ENCODE measurements around the gene CCSER1.
"Not testable (repeated sequence)": the region's sequence is repeated elsewhere in the genome, so short reads cannot be mapped to it uniquely, and the experiment has no call there.

Gene CCSER1

DNA sequence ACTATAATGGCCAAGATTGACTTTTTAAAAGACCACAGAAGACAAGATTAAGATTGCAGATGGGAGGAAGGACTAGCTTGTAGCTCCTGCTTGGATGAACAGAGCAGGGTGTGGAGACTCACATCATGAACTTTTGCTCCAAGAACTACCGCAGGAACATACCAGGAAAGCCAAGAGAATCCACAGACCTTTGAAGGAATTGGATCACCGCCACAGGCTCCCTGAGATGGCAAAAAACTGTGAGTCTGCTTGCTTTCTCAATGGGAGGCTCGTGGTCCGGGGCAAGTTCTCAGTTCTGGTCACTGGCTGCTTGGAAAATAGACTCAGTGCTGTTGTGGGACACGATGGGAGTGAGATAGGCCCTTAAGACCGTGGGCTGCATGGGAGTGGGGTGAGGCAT lies 276.6 kb downstream of the CCSER1 start:
- no peak overlapping the region for H3K18ac ChIP-seq (ENCODE audit: low read length)
- no peak overlapping the region for H3K9ac ChIP-seq (ENCODE audit: low read depth, low read length, poor library complexity)
- no peak overlapping the region for H3K27ac ChIP-seq (replicated peaks; ENCODE audit: low read length)
- no peak overlapping the region for H2BK12ac ChIP-seq (ENCODE audit: low read length)
- no peak overlapping the region for H2BK15ac ChIP-seq (ENCODE audit: low read length)
- H2BK5ac ChIP-seq (ENCODE audit: low read length) = no peak overlapping the region
- H2AFZ ChIP-seq (ENCODE audit: low read length) = no peak overlapping the region
- H2BK120ac ChIP-seq (ENCODE audit: low read depth, low read length) = no peak overlapping the region
- no peaks in the 10 kb centered on the region for H3K36me3 ChIP-seq (replicated peaks in 1 of 2; ENCODE audit: control insufficient read depth in 2 of 2, insufficient read depth in 2 of 2, low read length in 2 of 2)
- no peak overlapping the region for H3K4ac ChIP-seq (ENCODE audit: low read length)
- no CpG with 5 or more reads among the region's 6 CpGs for WGBS, 2 donors (ENCODE audit: extremely low coverage in 2 of 2, insufficient read length in 2 of 2, insufficient replicate concordance in 1 of 2)
- no peak overlapping the region for H4K91ac ChIP-seq (ENCODE audit: low read depth, low read length, poor library complexity)
- H3K4me2 ChIP-seq (ENCODE audit: insufficient read depth, low read length, poor library complexity, severe bottlenecking) = no peak overlapping the region
- H3K27me3 ChIP-seq (ENCODE audit: control insufficient read depth in 3 of 3, insufficient read depth in 3 of 3, low read depth in 1 of 3, low read length in 3 of 3) = no peaks in the 10 kb centered on the region
- no peak overlapping the region for H3K14ac ChIP-seq (ENCODE audit: low read length)
- H3K9me3 ChIP-seq (replicated peaks in 1 of 2; ENCODE audit: control insufficient read depth in 2 of 2, insufficient read depth in 1 of 2, low read depth in 1 of 2, low read length in 2 of 2) = no peaks in the 10 kb centered on the region
- H3K4me3 ChIP-seq (ENCODE audit: low read length in 2 of 2) = no peak overlapping the region
- H3K79me1 ChIP-seq (ENCODE audit: low read depth, low read length) = no peaks in the 10 kb centered on the region
- no peaks in the 10 kb centered on the region for H3K4me1 ChIP-seq (ENCODE audit: control insufficient read depth in 2 of 2, insufficient read depth in 1 of 2, low read depth in 1 of 2, low read length in 2 of 2)
- no peak for DNase-seq (ENCODE audit: low spot score)
- H4K8ac ChIP-seq (ENCODE audit: low read depth, low read length) = no peak overlapping the region
- no peak overlapping the region for H3K23ac ChIP-seq (ENCODE audit: low read depth, low read length, poor library complexity)
- no peak overlapping the region for H2AK5ac ChIP-seq (ENCODE audit: low read depth, low read length)

- WGBS, 2 donors (ENCODE audit: extremely low coverage in 2 of 2, insufficient read length in 2 of 2, insufficient replicate concordance in 1 of 2) = no CpG with 5 or more reads among the region's 11 CpGs
- not testable (repeated sequence) for H4K91ac ChIP-seq (ENCODE audit: low read depth, low read length, poor library complexity); H3K14ac ChIP-seq (ENCODE audit: low read length); H3K9me3 ChIP-seq (replicated peaks in 1 of 2; ENCODE audit: control insufficient read depth in 2 of 2, insufficient read depth in 1 of 2, low read depth in 1 of 2, low read length in 2 of 2); H3K27ac ChIP-seq (replicated peaks; ENCODE audit: low read length); H2AFZ ChIP-seq (ENCODE audit: low read length); H3K9ac ChIP-seq (ENCODE audit: low read depth, low read length, poor library complexity); H2BK15ac ChIP-seq (ENCODE audit: low read length); H2AK5ac ChIP-seq (ENCODE audit: low read depth, low read length); H4K8ac ChIP-seq (ENCODE audit: low read depth, low read length); H3K18ac ChIP-seq (ENCODE audit: low read length); H3K36me3 ChIP-seq (replicated peaks in 1 of 2; ENCODE audit: control insufficient read depth in 2 of 2, insufficient read depth in 2 of 2, low read length in 2 of 2); H2BK5ac ChIP-seq (ENCODE audit: low read length); H3K79me1 ChIP-seq (ENCODE audit: low read depth, low read length); H3K23ac ChIP-seq (ENCODE audit: low read depth, low read length, poor library complexity); H2BK120ac ChIP-seq (ENCODE audit: low read depth, low read length); H3K4me3 ChIP-seq (ENCODE audit: low read length in 2 of 2); H3K4me2 ChIP-seq (ENCODE audit: insufficient read depth, low read length, poor library complexity, severe bottlenecking); H3K27me3 ChIP-seq (ENCODE audit: control insufficient read depth in 3 of 3, insufficient read depth in 3 of 3, low read depth in 1 of 3, low read length in 3 of 3); H2BK12ac ChIP-seq (ENCODE audit: low read length); H3K4me1 ChIP-seq (ENCODE audit: control insufficient read depth in 2 of 2, insufficient read depth in 1 of 2, low read depth in 1 of 2, low read length in 2 of 2); DNase-seq (ENCODE audit: low spot score); H3K4ac ChIP-seq (ENCODE audit: low read length)
Measured at GRCh38 chr4:90407897-90408296, 280.7 kb downstream of the CCSER1 start.

GRCh38 chr4:90412786-90413185 lies 285.6 kb downstream of the CCSER1 start:
- H3K36me3 ChIP-seq (replicated peaks in 1 of 2; ENCODE audit: control insufficient read depth in 2 of 2, insufficient read depth in 2 of 2, low read length in 2 of 2); H2BK5ac ChIP-seq (ENCODE audit: low read length); H3K23ac ChIP-seq (ENCODE audit: low read depth, low read length, poor library complexity); H3K79me1 ChIP-seq (ENCODE audit: low read depth, low read length); H2AFZ ChIP-seq (ENCODE audit: low read length); H3K14ac ChIP-seq (ENCODE audit: low read length); H3K4ac ChIP-seq (ENCODE audit: low read length); H3K9me3 ChIP-seq (replicated peaks in 1 of 2; ENCODE audit: control insufficient read depth in 2 of 2, insufficient read depth in 1 of 2, low read depth in 1 of 2, low read length in 2 of 2); H2BK120ac ChIP-seq (ENCODE audit: low read depth, low read length); H3K27ac ChIP-seq (replicated peaks; ENCODE audit: low read length); H2BK15ac ChIP-seq (ENCODE audit: low read length); H4K8ac ChIP-seq (ENCODE audit: low read depth, low read length); H3K18ac ChIP-seq (ENCODE audit: low read length); H3K9ac ChIP-seq (ENCODE audit: low read depth, low read length, poor library complexity); H3K4me1 ChIP-seq (ENCODE audit: control insufficient read depth in 2 of 2, insufficient read depth in 1 of 2, low read depth in 1 of 2, low read length in 2 of 2); H3K4me2 ChIP-seq (ENCODE audit: insufficient read depth, low read length, poor library complexity, severe bottlenecking); H3K27me3 ChIP-seq (ENCODE audit: control insufficient read depth in 3 of 3, insufficient read depth in 3 of 3, low read depth in 1 of 3, low read length in 3 of 3); DNase-seq (ENCODE audit: low spot score); H3K4me3 ChIP-seq (ENCODE audit: low read length in 2 of 2); H4K91ac ChIP-seq (ENCODE audit: low read depth, low read length, poor library complexity); H2BK12ac ChIP-seq (ENCODE audit: low read length); H2AK5ac ChIP-seq (ENCODE audit: low read depth, low read length): not testable (repeated sequence)

DNA sequence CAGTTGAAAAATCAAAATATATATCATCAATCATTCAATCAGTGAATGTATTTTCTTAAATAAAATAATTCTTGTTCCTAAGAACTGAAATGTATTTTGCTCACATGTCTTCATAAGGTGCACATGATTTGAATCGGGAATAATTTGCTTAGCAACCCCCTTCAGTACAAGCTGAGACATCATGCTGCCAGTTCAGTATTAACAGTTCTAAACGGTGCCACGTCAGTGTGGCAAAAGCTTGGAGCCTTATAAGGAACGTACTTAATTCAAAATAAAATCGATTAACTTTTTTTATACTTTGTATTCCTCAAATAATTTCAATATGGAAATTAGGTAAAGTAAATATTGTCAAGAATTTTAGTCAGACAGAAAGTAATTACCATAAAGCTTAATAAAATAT lies 287.9 kb downstream of the CCSER1 start:
- Histone ChIP-seq H3K9ac (ENCODE audit: low read depth, low read length, poor library complexity) (no peak overlapping the region), H3K4me2 (ENCODE audit: insufficient read depth, low read length, poor library complexity, severe bottlenecking) (no peak overlapping the region), H3K9me3 (replicated peaks in 1 of 2; ENCODE audit: control insufficient read depth in 2 of 2, insufficient read depth in 1 of 2, low read depth in 1 of 2, low read length in 2 of 2) (no peaks in the 10 kb centered on the region), H2BK120ac (ENCODE audit: low read depth, low read length) (no peak overlapping the region), H3K4me3 (ENCODE audit: low read length in 2 of 2) (no peak overlapping the region), H3K27me3 (ENCODE audit: control insufficient read depth in 3 of 3, insufficient read depth in 3 of 3, low read depth in 1 of 3, low read length in 3 of 3) (no peaks in the 10 kb centered on the region), H3K4me1 (ENCODE audit: control insufficient read depth in 2 of 2, insufficient read depth in 1 of 2, low read depth in 1 of 2, low read length in 2 of 2) (no peaks in the 10 kb centered on the region), H3K36me3 (replicated peaks in 1 of 2; ENCODE audit: control insufficient read depth in 2 of 2, insufficient read depth in 2 of 2, low read length in 2 of 2) (no peaks in the 10 kb centered on the region), H2AK5ac (ENCODE audit: low read depth, low read length) (no peak overlapping the region), H3K4ac (ENCODE audit: low read length) (no peak overlapping the region), H4K8ac (ENCODE audit: low read depth, low read length) (no peak overlapping the region), H3K14ac (ENCODE audit: low read length) (no peak overlapping the region), H3K18ac (ENCODE audit: low read length) (no peak overlapping the region), H3K27ac (replicated peaks; ENCODE audit: low read length) (no peak overlapping the region), H2BK15ac (ENCODE audit: low read length) (no peak overlapping the region), H2AFZ (ENCODE audit: low read length) (no peak overlapping the region), H3K23ac (ENCODE audit: low read depth, low read length, poor library complexity) (no peak overlapping the region), H4K91ac (ENCODE audit: low read depth, low read length, poor library complexity) (no peak overlapping the region), H2BK5ac (ENCODE audit: low read length) (no peak overlapping the region), H2BK12ac (ENCODE audit: low read length) (no peak overlapping the region), H3K79me1 (ENCODE audit: low read depth, low read length) (no peaks in the 10 kb centered on the region)
- WGBS, 2 donors (ENCODE audit: extremely low coverage in 2 of 2, insufficient read length in 2 of 2, insufficient replicate concordance in 1 of 2) = no CpG with 5 or more reads among the region's 5 CpGs
- DNase-seq (ENCODE audit: low spot score) = no peak
